GM18861 (cell line): ENCODE data around the gene TIGD3.
"Not testable (repeated sequence)": the region's sequence is repeated elsewhere in the genome, so short reads cannot be mapped to it uniquely, and the experiment has no call there.

ENCODE experiments used
- ATAC-seq: cut with Tn5 transposase; IDR thresholded peaks from one replicate; pipeline ENCODE4 v1.9.1; 2021; ENCODE audit not compliant: unreplicated experiment

The TIGD3 gene

DNA sequence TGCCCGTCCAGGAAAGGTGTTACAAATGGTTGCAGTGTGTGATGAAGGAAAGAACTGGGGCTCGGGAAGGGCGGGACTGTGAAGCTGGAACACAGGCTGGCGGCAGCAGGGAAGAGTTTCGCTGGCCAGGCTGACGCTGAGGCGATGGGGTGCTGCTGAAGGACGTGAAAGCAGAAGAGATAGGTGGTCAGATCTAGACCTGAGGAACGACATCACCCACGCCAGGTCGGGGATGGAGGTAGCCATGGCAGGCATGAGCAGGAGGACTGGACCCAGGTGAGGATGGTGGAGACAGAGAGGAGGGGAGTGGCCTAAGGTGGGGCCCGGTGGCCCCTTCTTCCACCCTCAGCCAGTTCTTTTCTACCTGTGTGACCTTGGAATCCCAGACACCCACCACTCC is 30.7 kb upstream of the TIGD3 start:
- ATAC-seq, result no peak

DNA sequence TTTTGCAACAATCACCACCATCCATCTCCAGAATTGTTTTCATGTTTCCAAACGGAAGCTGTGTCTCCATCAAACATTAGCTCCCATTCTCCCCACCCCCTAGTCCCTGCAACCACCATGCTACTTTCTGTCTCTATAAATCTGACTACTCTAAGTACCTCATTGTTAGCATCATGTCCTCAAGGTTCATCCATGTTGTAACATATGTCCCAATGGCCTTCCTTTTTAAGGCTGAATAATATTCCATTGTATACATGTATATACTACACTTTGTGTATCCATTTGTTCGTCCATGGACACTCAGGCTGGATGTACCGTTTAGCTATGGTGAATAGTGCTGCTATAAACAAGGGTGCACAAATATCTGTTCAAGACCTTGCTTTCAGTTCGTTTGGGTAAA is 29.1 kb upstream of the TIGD3 start:
- no peak for ATAC-seq

DNA sequence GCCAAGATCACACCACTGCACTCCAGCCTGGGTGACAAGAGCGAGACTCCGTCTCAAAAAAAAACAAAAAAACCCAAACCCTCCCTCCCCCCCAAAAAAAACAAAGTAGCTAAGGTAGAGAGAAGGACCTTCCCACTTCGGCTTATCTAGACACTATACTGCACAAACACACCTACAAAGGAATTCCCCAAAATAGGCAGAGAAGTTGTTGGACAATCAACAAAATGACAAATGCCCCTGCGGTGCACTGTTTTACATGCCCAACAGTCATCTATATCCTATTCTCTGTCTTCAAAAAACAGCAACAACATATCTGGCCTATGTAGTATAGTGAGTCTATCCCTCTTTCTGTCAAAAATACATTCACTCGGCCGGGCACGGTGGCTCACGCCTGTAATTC is 27.5 kb upstream of the TIGD3 start:
- ATAC-seq, result no peak

DNA sequence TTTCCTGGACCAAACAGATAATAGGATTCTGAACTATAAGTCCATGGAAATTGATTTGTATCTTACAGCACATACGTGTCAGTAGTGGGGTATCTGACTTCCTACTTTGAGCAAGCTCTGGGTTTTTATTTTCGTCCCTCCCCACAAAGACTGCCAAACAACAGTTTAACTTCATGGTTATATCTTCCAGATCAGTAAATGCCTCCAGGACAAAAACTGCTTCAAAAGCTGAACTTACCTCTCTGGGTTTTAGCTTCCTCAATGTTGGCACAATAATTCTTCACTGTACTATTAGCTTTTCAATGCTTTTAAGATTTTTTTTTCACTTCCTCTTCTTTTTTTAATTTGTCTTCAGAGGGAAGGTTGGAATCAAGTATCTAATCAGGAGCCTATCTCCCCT is 25.1 kb upstream of the TIGD3 start:
- ATAC-seq, result no peak

DNA sequence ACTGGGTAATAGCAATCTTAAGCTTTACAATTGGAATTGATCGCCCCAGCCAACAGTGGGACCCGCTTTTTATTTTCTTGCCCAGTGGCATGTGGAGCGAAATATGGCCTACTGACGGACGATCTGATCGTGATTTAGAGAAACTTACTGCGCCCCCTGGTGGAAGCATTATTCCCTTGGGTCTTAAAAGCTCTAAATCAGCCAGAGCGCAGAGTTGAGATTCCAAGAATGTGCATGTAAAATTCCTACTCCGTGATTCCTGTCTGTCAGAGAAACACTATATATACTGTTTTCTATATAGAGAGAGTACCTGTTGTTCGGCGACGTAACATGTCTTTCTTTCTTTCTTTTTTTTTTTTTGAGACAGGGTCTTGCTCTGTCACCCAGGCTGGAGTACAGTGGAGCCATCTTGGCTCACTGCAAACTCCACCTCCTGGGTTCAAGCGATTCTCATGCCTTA is 24.6 kb upstream of the TIGD3 start:
- no peak for ATAC-seq

DNA sequence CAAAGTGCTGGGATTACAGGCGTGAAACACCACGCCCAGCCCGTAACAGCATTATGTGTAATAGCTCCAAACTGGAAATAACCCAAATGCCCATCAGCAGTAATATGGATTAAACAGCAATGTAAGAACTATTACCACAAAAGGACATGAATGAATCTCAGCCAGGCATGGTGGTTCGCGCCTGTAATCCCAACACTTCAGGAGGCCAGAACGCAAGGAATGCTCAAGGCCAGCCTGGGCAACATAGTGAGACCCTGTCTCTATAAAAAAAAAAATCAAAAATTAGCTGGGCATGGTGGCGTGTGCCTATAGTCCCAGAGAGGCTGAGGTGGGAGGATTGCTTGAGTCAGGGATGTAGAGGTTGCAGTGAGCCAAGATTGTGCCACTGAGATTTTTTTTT is 24.0 kb upstream of the TIGD3 start:
- no peak for ATAC-seq

DNA sequence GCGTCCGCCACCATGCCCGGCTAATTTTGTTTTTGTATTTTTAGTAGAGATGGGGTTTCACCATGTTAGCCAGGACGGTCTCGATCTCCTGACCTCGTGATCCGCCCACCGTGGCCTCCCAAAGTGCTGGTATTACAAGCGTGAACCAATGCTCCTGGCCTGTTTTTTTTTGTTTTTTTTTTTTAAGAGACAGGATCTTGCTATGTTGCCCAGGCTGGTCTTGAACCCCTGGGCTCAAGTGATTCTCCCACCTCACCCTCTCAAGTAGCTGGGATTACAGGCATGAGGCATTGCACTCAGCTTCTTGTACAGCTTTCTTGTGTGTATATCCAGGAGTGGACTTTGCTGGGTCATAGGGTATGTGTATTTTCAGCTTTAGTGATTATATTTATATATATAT is 22.0 kb upstream of the TIGD3 start:
- not testable (repeated sequence) for ATAC-seq

DNA sequence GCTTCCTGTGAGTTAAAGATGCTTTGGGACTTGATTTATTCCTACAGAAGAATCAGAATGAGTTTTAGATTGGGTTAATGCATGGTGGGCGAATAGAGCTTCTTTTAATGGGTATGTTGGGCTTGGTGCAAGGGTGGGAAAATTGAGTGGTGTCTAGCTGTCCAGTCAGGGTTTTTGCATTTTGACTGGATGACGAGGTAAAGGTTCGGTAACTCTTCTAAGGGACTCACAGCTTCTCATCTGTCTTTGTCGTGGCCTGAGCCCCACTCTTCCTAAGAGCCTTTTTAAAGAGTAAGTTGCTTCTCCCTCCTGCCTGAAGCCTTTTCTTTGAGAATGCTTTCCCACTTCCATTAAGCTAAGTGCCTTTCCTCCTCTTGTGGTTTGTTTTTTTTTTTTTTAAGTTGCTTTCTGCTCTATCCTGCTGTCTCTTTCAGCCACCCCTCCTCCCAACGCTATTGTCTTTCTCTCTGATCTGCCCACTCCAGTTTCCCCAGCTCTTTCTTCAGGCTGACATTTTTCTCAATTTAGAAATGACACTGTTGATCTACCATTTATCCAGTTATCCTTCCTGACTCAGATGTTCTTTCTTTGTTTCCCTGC is 19.8 kb upstream of the TIGD3 start:
- ATAC-seq, result no peak

DNA sequence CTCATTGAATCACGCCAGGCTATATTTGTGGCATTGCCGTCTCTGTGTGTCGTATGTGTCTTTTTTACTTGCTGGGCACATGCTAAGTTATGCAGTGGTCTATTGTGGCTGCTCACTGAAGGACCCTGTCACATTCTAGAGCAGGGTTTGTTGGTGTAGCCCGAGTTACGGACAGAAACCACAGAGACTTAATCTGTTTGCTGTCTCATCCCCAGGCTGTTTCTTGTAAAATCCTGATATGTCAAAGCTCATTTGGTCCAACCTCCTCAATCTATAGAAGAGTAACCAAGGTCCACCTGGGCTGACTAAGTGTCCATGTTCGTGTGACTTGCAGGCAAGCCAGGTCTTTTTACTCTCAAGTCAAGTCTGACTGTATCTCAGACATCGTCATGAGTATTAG is 15.9 kb upstream of the TIGD3 start:
- ATAC-seq, result no peak

DNA sequence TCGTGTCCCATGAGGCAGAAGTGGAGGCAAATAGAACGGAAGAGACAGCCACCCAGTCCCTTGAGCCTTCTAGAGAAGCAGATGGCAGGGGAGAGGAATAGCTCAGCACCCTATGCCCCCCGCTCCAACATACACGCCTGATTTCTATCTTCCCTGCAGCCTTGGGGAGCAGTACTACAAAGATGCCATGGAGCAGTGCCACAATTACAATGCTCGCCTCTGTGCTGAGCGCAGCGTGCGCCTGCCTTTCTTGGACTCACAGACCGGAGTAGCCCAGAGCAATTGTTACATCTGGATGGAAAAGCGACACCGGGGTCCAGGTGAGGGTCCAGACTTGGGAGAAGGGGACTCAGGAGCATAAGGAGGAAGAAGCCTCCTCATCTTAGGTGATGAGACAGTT is 14.3 kb upstream of the TIGD3 start:
- ATAC-seq, result no peak

DNA sequence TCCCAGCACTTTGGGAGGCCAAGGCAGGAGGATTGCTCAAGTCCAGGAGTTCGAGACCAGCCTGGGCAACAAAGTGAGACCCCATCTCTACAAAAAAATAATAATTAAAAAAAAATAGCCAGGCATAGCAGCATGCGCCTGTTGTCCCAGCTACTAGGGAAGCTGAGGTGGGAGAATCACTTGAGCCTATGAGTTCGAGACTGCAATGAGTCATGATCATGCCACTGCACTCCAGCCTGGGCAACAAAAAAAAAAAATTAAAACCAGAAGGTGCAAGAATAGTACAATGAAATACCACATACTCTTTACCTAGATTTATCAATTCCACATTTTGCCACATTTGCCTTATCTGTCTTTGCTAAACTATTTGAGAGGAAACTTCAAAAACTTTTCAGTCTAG is 12.7 kb upstream of the TIGD3 start:
- no peak for ATAC-seq

DNA sequence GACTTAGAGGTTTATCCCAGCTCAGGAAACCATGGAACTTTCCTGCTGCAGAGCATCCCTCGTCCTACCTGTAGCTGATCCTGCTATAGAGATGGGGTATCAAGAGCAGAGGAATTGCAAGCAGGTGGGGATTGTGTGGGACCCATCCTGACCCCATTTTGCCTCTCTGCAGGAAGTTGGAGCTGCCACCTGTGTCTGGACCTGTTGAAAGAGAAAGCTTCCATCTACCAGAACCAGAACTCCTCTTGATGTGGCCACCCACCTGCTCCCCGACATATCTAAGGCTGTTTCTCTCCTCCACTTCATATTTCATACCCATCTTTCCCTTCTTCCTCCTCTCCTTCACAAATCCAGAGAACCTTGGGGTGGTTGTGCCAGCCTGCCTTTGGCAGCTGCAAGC is 3.0 kb upstream of the TIGD3 start:
- ATAC-seq, result no peak

DNA sequence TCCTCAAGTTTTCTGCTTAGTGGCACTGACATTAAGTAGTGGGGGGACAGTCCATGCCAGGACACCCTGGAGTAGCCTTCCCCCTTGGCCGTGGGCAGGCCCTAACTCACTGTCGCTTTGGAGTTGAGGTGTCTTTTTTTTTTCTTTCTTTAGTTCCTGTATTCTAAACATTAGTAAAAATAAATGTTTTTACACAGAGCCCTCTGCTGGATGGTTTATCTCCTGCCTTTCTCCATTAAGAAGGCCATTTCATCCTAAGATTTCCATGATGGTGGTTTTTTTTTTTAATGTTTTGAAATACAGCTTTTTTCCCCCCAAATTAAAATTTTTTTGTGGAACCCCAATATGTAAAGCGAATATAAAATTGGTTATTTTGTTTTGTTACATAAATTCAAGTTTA is 1.8 kb upstream of the TIGD3 start:
- ATAC-seq, result no peak

DNA sequence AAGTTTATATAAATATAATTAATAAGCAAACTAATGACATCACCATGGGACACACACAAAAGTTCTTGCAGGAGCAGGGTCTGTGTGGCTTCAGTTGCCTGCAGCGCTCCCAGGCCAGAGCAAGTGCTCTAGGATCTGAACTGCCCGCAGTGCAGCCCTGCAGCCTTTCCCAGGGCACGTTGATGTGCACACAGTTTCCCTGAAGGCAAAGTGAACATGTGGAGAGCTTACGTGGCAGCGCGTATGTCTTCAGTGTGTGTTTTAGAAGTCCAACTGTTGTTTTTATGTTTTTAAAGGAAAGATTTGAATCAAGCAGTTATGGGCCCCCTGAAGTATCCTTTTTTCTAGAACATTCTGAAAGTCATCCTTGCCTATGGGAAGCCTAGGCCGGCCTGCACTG is 1.2 kb upstream of the TIGD3 start:
- no peak for ATAC-seq

DNA sequence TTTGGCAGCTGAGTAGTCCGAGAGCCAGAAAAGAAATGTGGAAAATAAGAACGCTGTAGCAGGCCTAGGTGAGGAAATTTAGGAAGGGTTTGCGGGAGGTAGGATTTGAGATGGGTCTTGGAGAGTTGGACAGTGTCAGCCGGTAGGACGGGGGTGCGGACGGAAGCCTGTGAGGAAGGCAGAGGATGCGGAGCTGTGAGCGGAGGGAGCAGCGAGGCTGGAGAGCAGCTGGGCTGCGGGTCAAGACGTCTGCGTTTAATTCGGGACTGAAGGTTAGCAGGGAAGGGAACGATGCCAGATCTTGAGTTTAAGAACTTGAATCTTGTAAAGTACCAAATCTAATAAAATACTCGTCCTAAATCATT is 669 bp upstream of the TIGD3 start:
- no peak for ATAC-seq

DNA sequence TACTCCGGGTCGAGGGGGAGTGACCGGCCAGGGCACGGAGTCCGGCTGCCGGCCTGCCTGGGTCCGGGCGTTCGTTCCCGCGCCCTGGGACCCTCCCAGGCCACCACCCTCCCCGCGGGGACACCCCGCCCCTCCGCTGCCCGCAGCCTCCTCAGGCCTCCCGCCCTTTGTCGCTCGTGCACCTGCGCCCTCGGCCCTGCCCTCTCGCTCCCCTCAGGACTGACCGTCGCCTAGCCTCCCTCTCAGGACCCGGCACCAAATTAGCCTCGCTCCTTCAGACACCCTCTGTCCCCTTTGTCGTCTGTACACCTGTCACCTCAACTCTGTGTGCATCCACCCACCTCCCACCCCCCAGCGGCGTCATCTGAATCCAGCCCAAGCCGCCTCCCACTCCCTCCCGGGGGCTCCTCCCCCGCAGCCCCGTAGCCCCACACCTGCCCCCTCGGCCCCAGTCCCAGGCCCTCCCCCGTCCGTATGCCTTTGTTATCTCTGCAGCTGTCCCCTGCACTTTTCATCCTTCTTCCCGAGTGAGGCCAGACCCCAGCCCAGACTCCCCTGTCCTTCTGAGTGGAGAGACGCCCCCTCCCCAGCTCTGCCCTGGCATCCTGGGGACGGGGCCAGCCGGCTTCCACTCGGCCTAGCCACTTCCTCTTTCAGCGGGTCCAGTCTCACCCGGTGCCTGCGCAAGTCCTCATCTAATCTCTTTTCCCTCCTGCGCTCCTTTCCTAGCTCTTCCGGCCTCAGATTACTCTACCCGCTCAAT is 643 bp downstream of the TIGD3 start:
- ATAC-seq, result peak; percentile 17

DNA sequence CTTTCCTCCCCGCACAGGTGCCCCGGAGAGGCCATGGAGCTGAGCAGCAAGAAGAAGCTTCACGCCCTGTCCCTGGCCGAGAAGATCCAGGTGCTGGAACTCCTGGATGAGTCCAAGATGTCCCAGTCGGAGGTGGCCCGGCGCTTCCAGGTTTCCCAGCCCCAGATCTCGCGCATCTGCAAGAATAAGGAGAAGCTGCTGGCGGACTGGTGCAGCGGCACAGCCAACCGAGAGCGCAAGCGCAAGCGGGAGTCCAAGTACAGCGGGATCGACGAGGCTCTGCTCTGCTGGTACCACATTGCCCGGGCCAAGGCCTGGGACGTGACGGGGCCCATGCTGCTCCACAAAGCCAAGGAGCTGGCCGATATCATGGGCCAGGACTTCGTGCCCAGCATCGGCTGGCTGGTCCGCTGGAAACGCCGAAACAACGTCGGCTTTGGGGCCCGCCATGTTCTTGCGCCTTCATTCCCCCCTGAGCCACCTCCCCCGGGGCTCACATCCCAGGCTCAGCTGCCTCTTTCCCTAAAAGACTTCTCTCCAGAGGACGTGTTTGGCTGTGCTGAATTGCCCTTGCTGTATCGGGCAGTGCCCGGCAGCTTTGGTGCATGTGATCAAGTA is 1.3 kb downstream of the TIGD3 start:
- no peak for ATAC-seq

DNA sequence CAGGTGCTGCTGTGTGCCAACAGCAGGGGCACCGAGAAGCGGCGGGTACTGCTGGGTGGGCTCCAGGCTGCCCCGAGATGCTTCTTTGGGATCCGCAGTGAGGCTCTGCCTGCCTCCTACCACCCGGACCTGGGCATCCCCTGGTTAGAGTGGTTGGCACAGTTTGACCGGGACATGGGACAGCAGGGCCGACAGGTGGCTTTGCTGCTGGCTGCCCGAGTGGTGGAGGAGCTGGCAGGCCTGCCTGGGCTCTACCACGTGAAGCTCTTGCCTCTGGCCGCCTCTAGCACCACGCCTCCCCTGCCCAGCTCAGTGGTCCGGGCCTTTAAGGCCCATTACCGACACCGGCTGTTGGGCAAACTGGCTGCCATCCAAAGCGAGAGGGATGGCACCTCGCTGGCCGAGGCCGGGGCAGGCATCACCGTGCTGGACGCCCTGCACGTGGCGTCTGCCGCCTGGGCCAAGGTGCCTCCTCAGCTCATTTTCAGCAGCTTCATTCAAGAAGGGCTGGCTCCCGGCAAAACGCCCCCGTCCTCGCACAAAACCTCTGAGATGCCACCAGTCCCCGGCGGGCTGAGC is 1.9 kb downstream of the TIGD3 start:
- ATAC-seq, result no peak

DNA sequence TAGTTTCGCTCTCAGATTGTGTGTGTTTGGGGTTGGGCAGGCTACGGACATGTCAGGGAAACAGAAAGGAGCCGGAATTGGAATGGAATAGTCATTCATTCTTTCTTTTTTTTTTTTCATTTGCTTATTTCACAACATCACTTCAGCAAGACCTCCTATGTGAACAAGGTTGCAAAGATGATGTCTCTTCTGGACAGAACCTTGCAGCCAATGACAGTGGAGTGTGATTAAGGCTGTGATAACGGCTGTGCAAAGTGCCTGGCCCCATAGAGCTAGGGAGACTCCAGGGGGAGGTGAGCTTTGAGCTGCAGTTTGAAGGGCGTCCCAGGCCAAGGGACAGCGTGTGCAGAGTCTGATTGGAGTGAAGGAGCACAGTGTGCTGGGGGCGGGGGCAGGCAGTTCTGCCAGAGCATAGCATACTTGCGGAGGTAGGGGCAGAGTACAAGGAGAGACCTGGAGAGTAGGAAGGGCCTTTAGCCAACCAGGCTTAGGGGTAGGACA is 3.4 kb downstream of the TIGD3 start:
- no peak for ATAC-seq

DNA sequence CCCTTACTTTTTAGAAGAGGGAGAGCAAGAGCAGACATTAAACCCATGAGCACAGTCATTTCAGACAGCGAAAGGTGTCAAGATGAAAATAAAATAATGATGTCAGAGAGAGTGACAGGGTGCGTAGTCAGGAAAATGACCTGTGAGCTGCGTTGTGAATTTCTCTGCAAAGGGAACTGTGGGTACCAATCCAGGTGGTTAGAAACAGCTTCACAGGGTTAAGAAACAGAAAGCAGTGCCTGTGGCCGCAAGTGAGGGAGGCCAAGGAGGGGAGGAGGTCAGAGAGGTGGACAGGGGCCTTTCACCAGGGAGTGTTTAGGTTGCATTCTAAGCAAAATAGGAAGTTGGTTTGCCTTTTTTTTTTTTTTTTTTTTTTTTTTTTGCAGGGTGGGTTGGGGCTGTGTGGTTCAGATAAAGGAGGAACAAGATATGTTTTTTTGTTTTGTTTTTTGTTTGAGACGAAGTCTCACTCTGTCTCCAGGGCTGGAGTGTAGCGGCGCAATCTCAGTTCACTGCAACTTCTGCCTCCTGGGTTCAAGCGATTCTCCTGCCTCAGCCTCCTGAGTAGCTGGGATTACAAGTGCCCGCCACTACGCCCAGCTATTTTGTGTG is 7.9 kb downstream of the TIGD3 start:
- no peak for ATAC-seq

DNA sequence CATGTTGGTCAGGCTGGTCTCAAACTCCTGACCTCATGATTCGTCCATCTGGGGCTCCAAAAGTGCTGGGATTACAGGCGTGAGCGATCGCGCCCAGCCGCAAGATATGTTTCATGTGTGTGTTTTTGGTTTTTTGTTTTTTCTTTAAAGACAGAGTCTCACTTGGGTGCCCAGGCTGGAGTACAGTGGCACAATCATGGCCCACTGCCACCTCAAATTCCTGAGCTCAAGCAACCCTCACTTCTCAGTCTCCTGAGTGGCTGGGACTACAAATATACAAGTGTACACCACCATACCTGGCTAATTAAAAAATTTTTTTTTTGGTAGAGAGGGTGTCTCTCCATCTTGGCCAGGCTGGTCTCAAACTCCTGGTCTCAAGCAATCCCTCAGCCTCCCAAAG is 8.4 kb downstream of the TIGD3 start:
- no peak for ATAC-seq

DNA sequence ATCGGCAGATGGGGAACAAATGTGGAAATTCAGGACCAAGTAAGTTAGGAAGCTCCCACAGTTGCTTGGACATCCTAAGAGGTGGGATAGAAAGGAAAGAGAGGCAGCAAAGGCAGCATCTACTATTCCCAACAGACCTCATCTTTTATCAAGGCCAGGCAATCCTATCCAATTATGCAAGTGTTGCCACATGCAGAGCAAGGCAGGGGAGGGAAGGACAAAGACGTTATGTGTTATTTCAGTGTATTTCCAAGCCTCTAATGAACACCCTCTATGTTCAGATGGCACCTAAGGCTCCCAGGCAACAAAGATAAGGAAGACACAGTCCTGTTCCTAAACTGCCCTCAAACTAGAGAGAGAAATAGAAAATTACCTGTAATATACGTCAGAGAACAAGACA is 9.2 kb downstream of the TIGD3 start:
- no peak for ATAC-seq
